Bronchial epithelial cell (primary cell): Measurements from ENCODE around the gene RPUSD3. TPM values are rescaled to one million over a fixed set of nuclear protein-coding genes. Genes with fewer than 3 reads are reported as not detected.

ENCODE experiments used
- DNase-seq: peaks from one replicate; pipeline ENCODE4 v3.0.0-alpha.2; 2010; ENCODE audit warnings: low read depth
- FAIRE-seq: peaks from 2 replicates; lab custom pipeline; 2011; peaks lifted over from hg19 to GRCh38; lab: Jason Lieb, UNC
- H3K27me3 ChIP-seq: 2 replicates; pipeline ENCODE4 v1.5.1; 2011; ENCODE audit warnings: low read length; ENCODE audit not compliant: control insufficient read depth, insufficient read depth
- H3K36me3 ChIP-seq: 2 replicates; pipeline ENCODE4 v1.5.1; 2011; ENCODE audit warnings: low read length; ENCODE audit not compliant: control insufficient read depth, insufficient read depth
- H3K4me3 ChIP-seq: 2 replicates; pipeline ENCODE4 v1.5.1; 2011; ENCODE audit warnings: mild to moderate bottlenecking, low read depth, low read length, control low read depth
- total RNA-seq: library from RNA; depleted of rRNA; stranded (reverse); fragments of >200 nt; gene quantifications from 2 replicates; pipeline ENCODE4 v1.2.1, GENCODE V29; 2014
- TF ChIP-seq, protein P1 (sequence below): IDR thresholded peaks from 2 replicates; pipeline ENCODE4 v1.5.1; 2011; ENCODE audit warnings: mild to moderate bottlenecking, moderate library complexity, low read length, control low read depth, inconsistent platforms; ENCODE audit not compliant: insufficient read depth, severe bottlenecking

The RPUSD3 gene
- total RNA-seq, 1 donor from 2014 or later: 34.5 TPM

GRCh38 chr3:9820543-9820942 lies 23.3 kb downstream of the RPUSD3 start:
- TF ChIP-seq, protein P1, sequence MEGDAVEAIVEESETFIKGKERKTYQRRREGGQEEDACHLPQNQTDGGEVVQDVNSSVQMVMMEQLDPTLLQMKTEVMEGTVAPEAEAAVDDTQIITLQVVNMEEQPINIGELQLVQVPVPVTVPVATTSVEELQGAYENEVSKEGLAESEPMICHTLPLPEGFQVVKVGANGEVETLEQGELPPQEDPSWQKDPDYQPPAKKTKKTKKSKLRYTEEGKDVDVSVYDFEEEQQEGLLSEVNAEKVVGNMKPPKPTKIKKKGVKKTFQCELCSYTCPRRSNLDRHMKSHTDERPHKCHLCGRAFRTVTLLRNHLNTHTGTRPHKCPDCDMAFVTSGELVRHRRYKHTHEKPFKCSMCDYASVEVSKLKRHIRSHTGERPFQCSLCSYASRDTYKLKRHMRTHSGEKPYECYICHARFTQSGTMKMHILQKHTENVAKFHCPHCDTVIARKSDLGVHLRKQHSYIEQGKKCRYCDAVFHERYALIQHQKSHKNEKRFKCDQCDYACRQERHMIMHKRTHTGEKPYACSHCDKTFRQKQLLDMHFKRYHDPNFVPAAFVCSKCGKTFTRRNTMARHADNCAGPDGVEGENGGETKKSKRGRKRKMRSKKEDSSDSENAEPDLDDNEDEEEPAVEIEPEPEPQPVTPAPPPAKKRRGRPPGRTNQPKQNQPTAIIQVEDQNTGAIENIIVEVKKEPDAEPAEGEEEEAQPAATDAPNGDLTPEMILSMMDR: no peak
- DNase-seq: no peak
- H3K4me3 ChIP-seq: no peak overlapping the region
- H3K27me3 ChIP-seq: no peaks in the 10 kb centered on the region
- FAIRE-seq: no peak
- H3K36me3 ChIP-seq: peaks cover 2% of the 10 kb centered on the region

DNA sequence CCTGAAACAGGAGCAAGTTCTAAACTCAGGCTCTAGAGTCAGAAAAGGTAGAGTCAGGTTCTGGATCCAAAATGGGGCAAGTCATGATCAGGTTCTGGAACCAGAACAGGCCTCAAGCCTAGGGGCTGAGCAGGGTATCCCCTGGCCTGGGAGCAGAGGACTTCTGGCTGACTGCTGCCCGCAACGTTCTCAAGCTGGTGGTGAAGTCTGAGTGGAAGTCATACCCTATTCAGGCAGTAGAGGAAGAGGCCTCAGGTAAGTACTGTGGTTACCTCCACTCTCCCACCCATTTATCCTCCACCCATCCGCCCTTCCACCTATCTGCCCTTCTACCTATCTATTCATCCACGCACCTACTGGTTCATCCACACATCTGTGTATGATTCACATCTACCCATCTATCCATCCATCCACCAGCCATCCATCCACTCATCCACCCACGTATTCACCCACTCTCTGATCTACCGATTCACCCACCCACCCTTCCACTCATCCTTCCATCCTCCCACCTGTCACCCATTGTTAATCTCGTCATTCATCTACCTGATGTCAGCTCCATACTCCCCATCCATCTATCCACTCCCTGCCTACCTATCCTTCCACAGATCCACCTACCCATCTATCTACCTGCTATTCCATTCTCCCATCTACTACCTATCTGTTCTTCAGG lies 25.0 kb downstream of the RPUSD3 start:
- no peak overlapping the region for H3K4me3 ChIP-seq
- no peaks in the 10 kb centered on the region for H3K27me3 ChIP-seq
- DNase-seq (no peak), FAIRE-seq (no peak)
- peaks cover 2% of the 10 kb centered on the region for H3K36me3 ChIP-seq
- TF ChIP-seq, protein P1: no peak

GRCh38 chr3:9817436-9817835 lies 26.4 kb downstream of the RPUSD3 start:
- TF ChIP-seq, protein P1: no peak
- H3K27me3 ChIP-seq: no peaks in the 10 kb centered on the region
- FAIRE-seq (no peak), DNase-seq (no peak)
- no peak overlapping the region for H3K4me3 ChIP-seq
- H3K36me3 ChIP-seq: peaks cover 7% of the 10 kb centered on the region

DNA sequence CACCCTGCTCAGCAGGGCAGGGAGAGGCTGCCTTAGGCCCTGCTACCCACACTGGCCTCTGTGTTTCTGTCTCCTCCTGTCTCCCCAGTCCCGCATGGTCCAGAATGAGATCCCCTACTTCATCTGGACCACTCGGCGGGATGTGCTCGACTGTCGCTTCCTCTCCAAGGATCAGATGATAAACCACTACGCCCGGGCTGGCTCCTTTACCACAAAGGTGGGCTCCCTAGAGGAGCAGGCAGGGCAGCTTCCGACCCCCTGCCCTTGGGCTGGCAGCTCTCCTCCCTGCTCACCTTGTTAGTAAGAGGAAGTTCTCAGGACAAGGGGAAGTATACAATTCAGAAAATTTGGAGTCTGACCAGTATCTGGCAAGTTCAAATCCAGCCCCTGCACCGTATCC lies 27.8 kb downstream of the RPUSD3 start:
- FAIRE-seq (no peak), DNase-seq (no peak)
- H3K27me3 ChIP-seq: no peaks in the 10 kb centered on the region
- H3K36me3 ChIP-seq: peaks cover 7% of the 10 kb centered on the region
- no peak overlapping the region for H3K4me3 ChIP-seq
- TF ChIP-seq, protein P1: no peak

DNA sequence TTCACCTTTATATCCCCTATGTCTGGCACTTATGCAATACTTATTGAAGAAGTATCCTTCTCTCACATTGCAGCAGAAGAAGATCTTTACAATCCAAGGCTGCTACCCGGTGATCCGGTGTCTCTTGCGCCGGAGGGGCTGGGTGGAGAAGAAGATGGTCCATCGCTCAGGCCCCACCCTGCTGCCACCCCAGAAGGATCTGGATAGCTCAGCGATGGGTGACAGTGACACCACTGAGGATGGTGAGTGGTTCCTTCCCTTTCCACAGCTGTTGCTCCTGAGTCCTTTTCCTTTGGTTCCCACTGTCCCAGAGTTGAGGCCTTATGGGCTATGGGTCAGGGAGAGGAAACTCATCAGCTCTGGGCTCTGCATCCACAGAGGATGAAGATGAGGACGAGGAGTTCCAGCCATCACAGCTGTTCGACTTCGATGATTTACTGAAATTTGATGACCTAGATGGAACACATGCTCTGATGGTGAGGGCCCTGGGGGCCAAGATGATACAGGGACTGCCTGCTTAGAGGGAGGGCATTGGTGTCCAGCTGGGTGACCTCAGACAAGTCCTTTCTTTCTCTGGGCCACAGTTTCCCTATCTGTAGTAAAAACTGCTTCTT lies 30.8 kb downstream of the RPUSD3 start:
- no peaks in the 10 kb centered on the region for H3K27me3 ChIP-seq
- TF ChIP-seq, protein P1: no peak
- DNase-seq: no peak
- peaks cover 5% of the 10 kb centered on the region for H3K36me3 ChIP-seq
- no peak overlapping the region for H3K4me3 ChIP-seq
- no peak for FAIRE-seq
